ENCODE results near the gene BRI3. TPM values are rescaled to one million over a fixed set of nuclear protein-coding genes. Genes with fewer than 3 reads are reported as not detected.

The BRI3 gene
- total and polyA plus RNA-seq, 10 of the 15 experiments (the other 5 are each of a cell fraction or from before 2014, with no cell fraction given) = 4.5 to 56.3 (median 21.5) TPM

DNA sequence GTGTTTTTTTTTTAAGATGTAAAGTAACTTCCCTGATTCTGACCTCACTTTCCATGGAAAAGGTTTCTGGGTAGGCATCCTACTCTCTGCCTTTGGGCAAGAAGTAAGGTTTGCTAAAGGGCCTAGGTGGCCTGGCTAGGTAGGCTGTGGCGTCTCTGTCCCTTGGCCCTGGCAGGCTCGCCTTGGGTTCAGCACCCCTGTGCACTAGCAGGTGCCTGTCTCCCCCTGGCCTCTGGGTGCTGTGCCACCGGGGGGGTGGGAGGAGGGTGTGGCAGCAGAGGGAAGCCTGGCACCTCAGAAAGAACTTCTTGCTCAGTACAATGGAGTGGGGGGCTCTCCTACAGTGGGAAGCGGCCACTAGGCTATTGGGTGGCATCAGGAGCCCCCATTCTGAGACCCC, 43.4 kb upstream of the BRI3 start:
- no peak overlapping the region for H3K4me3 ChIP-seq
- no peaks in the 10 kb centered on the region for H3K79me2 ChIP-seq (ENCODE audit: control insufficient read depth, insufficient read depth, low read length)
- H3K4me1 ChIP-seq (ENCODE audit: control insufficient read depth, insufficient read depth, low read length) = no peaks in the 10 kb centered on the region
- no TSS peak for BruUV-seq (replicated peaks)
- no peak for DNase-seq (ENCODE audit: low read depth, low spot score)
- no peak for ATAC-seq
- H2AFZ ChIP-seq (ENCODE audit: control insufficient read depth, low read depth, low read length) = no peak overlapping the region
- no peaks in the 10 kb centered on the region for H3K36me3 ChIP-seq (ENCODE audit: control insufficient read depth in 2 of 2, insufficient read depth in 2 of 2, low read length in 1 of 2)
- 100% methylated on average over 4 of the region's 4 CpGs for WGBS (ENCODE audit: insufficient coverage, insufficient replicate concordance, low lambda C conversion rate, missing lambda C conversion rate)
- in situ Hi-C loops (cut with MboI) (no loop called here), intact Hi-C loops (cut with micrococcal nuclease; ENCODE audit: unreplicated experiment) (no loop called here)
- no peak overlapping the region for H3K4me2 ChIP-seq (ENCODE audit: control insufficient read depth, insufficient read depth)
- TF ChIP-seq MTA2 (IDR thresholded peaks at IDR 0.05; ENCODE audit: low read depth) = no peak
- no peak for TF ChIP-seq MTA3 (IDR thresholded peaks at IDR 0.05; ENCODE audit: borderline replicate concordance, low read length)
- TF ChIP-seq, protein P1, sequence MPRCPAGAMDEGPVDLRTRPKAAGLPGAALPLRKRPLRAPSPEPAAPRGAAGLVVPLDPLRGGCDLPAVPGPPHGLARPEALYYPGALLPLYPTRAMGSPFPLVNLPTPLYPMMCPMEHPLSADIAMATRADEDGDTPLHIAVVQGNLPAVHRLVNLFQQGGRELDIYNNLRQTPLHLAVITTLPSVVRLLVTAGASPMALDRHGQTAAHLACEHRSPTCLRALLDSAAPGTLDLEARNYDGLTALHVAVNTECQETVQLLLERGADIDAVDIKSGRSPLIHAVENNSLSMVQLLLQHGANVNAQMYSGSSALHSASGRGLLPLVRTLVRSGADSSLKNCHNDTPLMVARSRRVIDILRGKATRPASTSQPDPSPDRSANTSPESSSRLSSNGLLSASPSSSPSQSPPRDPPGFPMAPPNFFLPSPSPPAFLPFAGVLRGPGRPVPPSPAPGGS (IDR thresholded peaks at IDR 0.05; ENCODE audit: borderline replicate concordance, insufficient read depth, low read depth, low read length, poor library complexity, severe bottlenecking) = no peak
- no peak for TF ChIP-seq ZNF622 (IDR thresholded peaks at IDR 0.05)
- TF ChIP-seq ZNF274 (IDR thresholded peaks at IDR 0.05; ENCODE audit: insufficient read depth, insufficient read length) = no peak
- TF ChIP-seq PML (IDR thresholded peaks at IDR 0.05; ENCODE audit: low read length) = no peak
- RAD21 ChIA-PET (ENCODE audit: unreplicated experiment) = no interaction called here
- POLR2A ChIA-PET = no interaction called here
- no peaks in the 10 kb centered on the region for H3K27me3 ChIP-seq (replicated peaks in 1 of 2; ENCODE audit: control insufficient read depth in 2 of 2, insufficient read depth in 2 of 2, low read length in 1 of 2)
- CTCF ChIA-PET = no interaction called here
- no peaks in the 10 kb centered on the region for H4K20me1 ChIP-seq (ENCODE audit: control insufficient read depth, insufficient read depth)
- no peak for FAIRE-seq
- H3K9ac ChIP-seq (ENCODE audit: control insufficient read depth, insufficient read depth, low read length) = no peak overlapping the region
- H3K9me3 ChIP-seq (replicated peaks; ENCODE audit: control insufficient read depth, insufficient read depth, low read length) = no peaks in the 10 kb centered on the region
- SMC1A ChIA-PET (ENCODE audit: uncharacterized antibody, unreplicated experiment) = no interaction called here
- H3K27ac ChIP-seq (ENCODE audit: control insufficient read depth, insufficient read depth) = no peak overlapping the region

DNA sequence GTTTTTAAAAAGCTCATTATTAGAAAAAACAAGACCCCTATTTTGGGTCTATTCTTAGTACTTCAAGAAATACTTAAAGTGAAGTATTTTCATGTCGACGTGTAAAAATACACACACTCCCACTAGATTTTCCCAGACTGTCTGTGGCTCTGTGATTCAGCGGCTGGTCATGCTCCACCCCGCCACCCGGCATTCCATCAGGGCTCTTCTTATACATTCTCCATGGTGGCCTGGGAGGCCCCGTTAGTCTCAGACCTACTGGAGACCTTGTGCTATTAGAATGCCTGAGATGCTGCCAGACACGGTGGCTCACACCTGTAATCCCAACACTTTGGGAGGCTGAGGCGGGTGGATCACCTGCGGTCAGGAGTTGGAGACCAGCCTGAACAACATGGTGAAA, 42.5 kb upstream of the BRI3 start:
- no peaks in the 10 kb centered on the region for H3K27me3 ChIP-seq (replicated peaks in 1 of 2; ENCODE audit: control insufficient read depth in 2 of 2, insufficient read depth in 2 of 2, low read length in 1 of 2)
- no peak overlapping the region for H3K27ac ChIP-seq (ENCODE audit: control insufficient read depth, insufficient read depth)
- H3K4me1 ChIP-seq (ENCODE audit: control insufficient read depth, insufficient read depth, low read length) = no peaks in the 10 kb centered on the region
- FAIRE-seq = no peak
- ChIA-PET RAD21 (ENCODE audit: unreplicated experiment) (interaction anchor here (0.8 to 1.8 kb wide), 3 partner anchors 36 to 216 kb away, joined by 3 to 4 read pairs (median 4); no protein-coding TSS in a partner anchor), POLR2A (no interaction called here), CTCF (interaction anchor here (1.0 kb wide), 1 partner anchor 133 kb away, joined by 3 read pairs; the partner anchor contains the start of gene LMTK2), SMC1A (ENCODE audit: uncharacterized antibody, unreplicated experiment) (interaction anchor here (2.2 kb wide), 1 partner anchor 70 kb away, joined by 5 read pairs; no protein-coding TSS in a partner anchor)
- H3K9ac ChIP-seq (ENCODE audit: control insufficient read depth, insufficient read depth, low read length) = no peak overlapping the region
- 94% methylated on average over 9 of the region's 9 CpGs for WGBS (ENCODE audit: insufficient coverage, insufficient replicate concordance, low lambda C conversion rate, missing lambda C conversion rate)
- no peaks in the 10 kb centered on the region for H4K20me1 ChIP-seq (ENCODE audit: control insufficient read depth, insufficient read depth)
- in situ Hi-C loops (cut with MboI) = no loop called here
- no peak for TF ChIP-seq EP300 (IDR thresholded peaks at IDR 0.05; ENCODE audit: borderline replicate concordance in 1 of 2, control insufficient read depth in 1 of 2, low read depth in 2 of 2, low read length in 2 of 2)
- no peak for TF ChIP-seq BCL11A (IDR thresholded peaks at IDR 0.05; ENCODE audit: low read depth, low read length)
- TF ChIP-seq ATF7 (IDR thresholded peaks at IDR 0.05; ENCODE audit: low read depth) = no peak
- no peak for TF ChIP-seq WRNIP1 (IDR thresholded peaks at IDR 0.05; ENCODE audit: borderline replicate concordance, low read depth, low read length)
- no peak for TF ChIP-seq ZNF384 (IDR thresholded peaks at IDR 0.05; ENCODE audit: borderline replicate concordance, low read depth, low read length)
- TF ChIP-seq, protein P2, sequence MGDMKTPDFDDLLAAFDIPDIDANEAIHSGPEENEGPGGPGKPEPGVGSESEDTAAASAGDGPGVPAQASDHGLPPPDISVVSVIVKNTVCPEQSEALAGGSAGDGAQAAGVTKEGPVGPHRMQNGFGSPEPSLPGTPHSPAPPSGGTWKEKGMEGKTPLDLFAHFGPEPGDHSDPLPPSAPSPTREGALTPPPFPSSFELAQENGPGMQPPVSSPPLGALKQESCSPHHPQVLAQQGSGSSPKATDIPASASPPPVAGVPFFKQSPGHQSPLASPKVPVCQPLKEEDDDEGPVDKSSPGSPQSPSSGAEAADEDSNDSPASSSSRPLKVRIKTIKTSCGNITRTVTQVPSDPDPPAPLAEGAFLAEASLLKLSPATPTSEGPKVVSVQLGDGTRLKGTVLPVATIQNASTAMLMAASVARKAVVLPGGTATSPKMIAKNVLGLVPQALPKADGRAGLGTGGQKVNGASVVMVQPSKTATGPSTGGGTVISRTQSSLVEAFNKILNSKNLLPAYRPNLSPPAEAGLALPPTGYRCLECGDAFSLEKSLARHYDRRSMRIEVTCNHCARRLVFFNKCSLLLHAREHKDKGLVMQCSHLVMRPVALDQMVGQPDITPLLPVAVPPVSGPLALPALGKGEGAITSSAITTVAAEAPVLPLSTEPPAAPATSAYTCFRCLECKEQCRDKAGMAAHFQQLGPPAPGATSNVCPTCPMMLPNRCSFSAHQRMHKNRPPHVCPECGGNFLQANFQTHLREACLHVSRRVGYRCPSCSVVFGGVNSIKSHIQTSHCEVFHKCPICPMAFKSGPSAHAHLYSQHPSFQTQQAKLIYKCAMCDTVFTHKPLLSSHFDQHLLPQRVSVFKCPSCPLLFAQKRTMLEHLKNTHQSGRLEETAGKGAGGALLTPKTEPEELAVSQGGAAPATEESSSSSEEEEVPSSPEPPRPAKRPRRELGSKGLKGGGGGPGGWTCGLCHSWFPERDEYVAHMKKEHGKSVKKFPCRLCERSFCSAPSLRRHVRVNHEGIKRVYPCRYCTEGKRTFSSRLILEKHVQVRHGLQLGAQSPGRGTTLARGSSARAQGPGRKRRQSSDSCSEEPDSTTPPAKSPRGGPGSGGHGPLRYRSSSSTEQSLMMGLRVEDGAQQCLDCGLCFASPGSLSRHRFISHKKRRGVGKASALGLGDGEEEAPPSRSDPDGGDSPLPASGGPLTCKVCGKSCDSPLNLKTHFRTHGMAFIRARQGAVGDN (IDR thresholded peaks at IDR 0.05) = no peak
- no peak for TF ChIP-seq GATAD2B (conservative IDR thresholded peaks at IDR 0.05; ENCODE audit: low read depth)
- TF ChIP-seq RFX5 (IDR thresholded peaks at IDR 0.05; ENCODE audit: low read depth, low read length) = no peak
- no peak overlapping the region for H3K4me2 ChIP-seq (ENCODE audit: control insufficient read depth, insufficient read depth)
- no peaks in the 10 kb centered on the region for H3K36me3 ChIP-seq (ENCODE audit: control insufficient read depth in 2 of 2, insufficient read depth in 2 of 2, low read length in 1 of 2)
- intact Hi-C loops (cut with micrococcal nuclease; ENCODE audit: unreplicated experiment) = no loop called here
- ATAC-seq = no peak
- BruUV-seq (replicated peaks) = no TSS peak
- H3K9me3 ChIP-seq (replicated peaks; ENCODE audit: control insufficient read depth, insufficient read depth, low read length) = no peaks in the 10 kb centered on the region
- DNase-seq (ENCODE audit: low read depth, low spot score) = no peak
- no peaks in the 10 kb centered on the region for H3K79me2 ChIP-seq (ENCODE audit: control insufficient read depth, insufficient read depth, low read length)
- no peak overlapping the region for H3K4me3 ChIP-seq
- no peak overlapping the region for H2AFZ ChIP-seq (ENCODE audit: control insufficient read depth, low read depth, low read length)

All from GM12878 (cell line).